ENCODE measurements around the gene CELF2. TPM values are rescaled to one million over a fixed set of nuclear protein-coding genes. Genes with fewer than 3 reads are reported as not detected.
"Not testable (repeated sequence)": the region's sequence is repeated elsewhere in the genome, so short reads cannot be mapped to it uniquely, and the experiment has no call there.

CELF2 gene
- total and polyA plus RNA-seq, 7 donors: 6.0 to 83.1 (median 48.9) TPM

DNA sequence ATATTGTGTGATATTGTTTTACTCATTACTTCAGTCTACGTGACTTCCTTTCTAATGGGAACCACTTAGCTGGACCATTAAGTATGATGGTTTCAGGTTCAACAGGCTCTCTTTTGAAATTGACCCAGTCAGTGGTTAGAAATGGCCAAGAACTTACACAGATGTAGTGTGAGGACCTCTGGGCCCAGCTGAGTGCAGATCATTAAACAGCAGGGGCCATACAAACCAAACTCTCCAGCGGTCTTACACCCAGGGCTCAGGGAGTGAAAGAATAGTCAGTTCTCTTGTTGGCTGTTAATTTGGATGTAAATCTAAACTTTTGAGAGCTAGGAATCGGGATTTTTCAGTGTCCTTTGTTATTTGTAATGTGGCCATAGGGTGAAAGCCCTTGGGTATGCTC is 107.3 kb downstream of the CELF2 start:
- peaks cover 0 to 6% (median 0%) of the 10 kb centered on the region in 4 donors for H3K9me3 ChIP-seq
- TF ChIP-seq EP300 (IDR thresholded peaks at IDR 0.05): no peak
- TF ChIP-seq CTCF (IDR thresholded peaks at IDR 0.05): no peak
- no peak for TF ChIP-seq POLR2A (IDR thresholded peaks at IDR 0.05)
- no peak for TF ChIP-seq POLR2AphosphoS5 (IDR thresholded peaks at IDR 0.05)
- intact Hi-C loops (cut with DNase I): no loop called here
- H3K4me3 ChIP-seq: no peak overlapping the region
- H3K27me3 ChIP-seq: no peaks in the 10 kb centered on the region
- H3K27ac ChIP-seq: no peak overlapping the region
- no peak for DNase-seq
- 96% methylated on average over 3 of the region's 3 CpGs for WGBS, 2 donors
- peaks cover 0 to 20% (median 11%) of the 10 kb centered on the region in 4 donors for H3K4me1 ChIP-seq
- no peaks in the 10 kb centered on the region for H3K36me3 ChIP-seq

- H3K27me3 ChIP-seq; H3K36me3 ChIP-seq; H3K27ac ChIP-seq; DNase-seq; intact Hi-C loops (cut with DNase I); H3K9me3 ChIP-seq; H3K4me3 ChIP-seq: not testable (repeated sequence)
- WGBS, 2 donors: 96 to 98% methylated on average over 4 of the region's 4 CpGs
- peaks cover 0 to 18% (median 9%) of the 10 kb centered on the region in 4 donors for H3K4me1 ChIP-seq
Observed at GRCh38 chr10:11127017-11127416, 109.3 kb downstream of the CELF2 start.

DNA sequence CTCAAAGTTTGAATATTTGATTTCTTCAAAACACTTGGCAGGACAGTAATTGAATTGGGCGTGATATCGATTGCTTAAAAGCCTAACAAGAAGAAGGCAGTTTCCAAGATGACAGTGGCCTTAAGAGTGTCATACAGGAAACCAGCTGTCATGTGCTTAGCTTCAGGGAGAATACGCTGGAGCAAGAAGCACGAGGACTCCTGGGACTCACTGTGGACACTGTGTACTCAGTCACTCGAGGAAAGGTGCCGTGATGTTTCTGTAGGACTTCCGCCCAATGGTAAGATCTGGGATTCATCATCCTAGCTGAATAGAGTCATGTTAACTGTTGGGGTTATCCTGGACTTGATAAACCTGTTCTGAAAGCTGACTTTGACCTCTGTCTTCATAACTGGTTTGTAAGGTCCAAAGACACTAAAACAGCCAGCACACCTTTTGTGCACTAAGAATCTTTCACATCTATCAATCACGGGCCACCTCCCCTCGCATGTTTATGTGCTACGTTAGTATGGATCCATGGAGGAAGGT is 113.5 kb downstream of the CELF2 start:
- Histone ChIP-seq H3K27ac (no peak overlapping the region), H3K4me3 (no peak overlapping the region), H3K36me3 (no peaks in the 10 kb centered on the region), H3K27me3 (no peaks in the 10 kb centered on the region), H3K4me1 (peaks cover 0 to 6% (median 3%) of the 10 kb centered on the region in 4 donors), H3K9me3 (no peaks in the 10 kb centered on the region)
- WGBS, 2 donors: 27 to 75% methylated on average over 10 of the region's 10 CpGs
- DNase-seq: no peak
- TF ChIP-seq EP300 (IDR thresholded peaks at IDR 0.05) (no peak), CTCF (IDR thresholded peaks at IDR 0.05) (no peak), POLR2AphosphoS5 (IDR thresholded peaks at IDR 0.05) (no peak), POLR2A (IDR thresholded peaks at IDR 0.05) (no peak)
- intact Hi-C loops (cut with DNase I): no loop called here

DNA sequence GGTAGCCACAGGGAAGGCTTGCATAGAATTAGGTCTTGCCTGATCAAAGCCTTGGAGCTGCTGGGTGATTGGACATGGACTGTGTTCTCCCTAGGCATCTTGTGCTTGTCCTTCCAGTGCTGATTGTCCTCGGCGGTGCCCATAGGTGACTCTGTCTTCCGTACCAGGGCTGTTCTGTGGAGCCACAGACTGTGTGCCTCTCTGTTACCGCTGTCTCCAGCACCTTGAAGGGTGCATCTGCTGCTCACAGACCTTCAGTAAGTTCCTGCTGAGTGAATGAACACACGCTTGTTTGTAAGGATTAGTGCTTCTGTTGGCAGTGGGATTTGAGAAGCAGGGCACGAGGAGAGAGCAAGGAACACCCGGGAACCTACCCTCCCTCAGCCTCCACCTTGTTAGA is 116.7 kb downstream of the CELF2 start:
- WGBS, 2 donors: 95% methylated on average over 7 of the region's 7 CpGs
- H3K27ac ChIP-seq: no peak overlapping the region

GRCh38 chr10:11135709-11136108 is 118.0 kb downstream of the CELF2 start:
- no peaks in the 10 kb centered on the region for H3K36me3 ChIP-seq
- H3K4me3 ChIP-seq: no peak overlapping the region
- no peaks in the 10 kb centered on the region for H3K9me3 ChIP-seq
- peaks cover 0 to 16% (median 5%) of the 10 kb centered on the region in 4 donors for H3K4me1 ChIP-seq
- DNase-seq: no peak
- no peak for TF ChIP-seq POLR2AphosphoS5 (IDR thresholded peaks at IDR 0.05)
- TF ChIP-seq EP300 (IDR thresholded peaks at IDR 0.05): no peak
- no peak for TF ChIP-seq CTCF (IDR thresholded peaks at IDR 0.05)
- no peak for TF ChIP-seq POLR2A (IDR thresholded peaks at IDR 0.05)
- intact Hi-C loops (cut with DNase I): no loop called here
- H3K27ac ChIP-seq: no peak overlapping the region
- 66 to 86% methylated on average over 2 of the region's 2 CpGs for WGBS, 2 donors
- no peaks in the 10 kb centered on the region for H3K27me3 ChIP-seq

More for the DNA sequence above, 116.7 kb downstream of the CELF2 start:
- intact Hi-C loops (cut with DNase I): no loop called here
- no peak for DNase-seq
- H3K4me1 ChIP-seq: peaks cover 0 to 21% (median 8%) of the 10 kb centered on the region in 4 donors
- no peaks in the 10 kb centered on the region for H3K9me3 ChIP-seq
- no peaks in the 10 kb centered on the region for H3K27me3 ChIP-seq
- no peak for TF ChIP-seq CTCF (IDR thresholded peaks at IDR 0.05)
- no peak for TF ChIP-seq EP300 (IDR thresholded peaks at IDR 0.05)
- no peak for TF ChIP-seq POLR2AphosphoS5 (IDR thresholded peaks at IDR 0.05)
- TF ChIP-seq POLR2A (IDR thresholded peaks at IDR 0.05): no peak
- no peak overlapping the region for H3K4me3 ChIP-seq
- no peaks in the 10 kb centered on the region for H3K36me3 ChIP-seq

All from sigmoid colon (tissue), 7 donors.